HUES64 (cell line): ENCODE measurements around the gene CACNA2D3.

ENCODE experiments used
- H3K27ac ChIP-seq: 2 replicates; pipeline ENCODE4 v1.7.0; 2013; ENCODE audit warnings: low read depth, low read length, inconsistent platforms
- H3K27me3 ChIP-seq: 2 replicates; pipeline ENCODE4 v1.6.1; 2013; ENCODE audit warnings: mild to moderate bottlenecking, low read length; ENCODE audit not compliant: insufficient read depth
- H3K36me3 ChIP-seq: 2 replicates; pipeline ENCODE4 v1.6.1; 2013; ENCODE audit warnings: mild to moderate bottlenecking, low read length; ENCODE audit not compliant: insufficient read depth
- H3K4me1 ChIP-seq: 2 replicates; pipeline ENCODE4 v1.6.1; 2013; ENCODE audit warnings: mild to moderate bottlenecking, low read length, moderate library complexity; ENCODE audit not compliant: insufficient read depth
- H3K4me3 ChIP-seq: 2 replicates; pipeline ENCODE4 v1.5.1; 2013; ENCODE audit warnings: mild to moderate bottlenecking, low read length, moderate library complexity
- H3K9ac ChIP-seq: 2 replicates; pipeline ENCODE4 v1.6.1; 2013; ENCODE audit warnings: mild to moderate bottlenecking, low read depth, low read length
- H3K9me3 ChIP-seq: 2 replicates; pipeline ENCODE4 v1.6.1; 2013; ENCODE audit warnings: low read depth, low read length; ENCODE audit not compliant: insufficient read depth
- WGBS: fragments of 150-250, 120-280 bp; methylation state at CpG from one replicate; pipeline ENCODE4 v1.1.7; 2013; ENCODE audit warnings: missing lambda C conversion rate; 5-methylcytosine and 5-hydroxymethylcytosine counted together

The CACNA2D3 gene

DNA sequence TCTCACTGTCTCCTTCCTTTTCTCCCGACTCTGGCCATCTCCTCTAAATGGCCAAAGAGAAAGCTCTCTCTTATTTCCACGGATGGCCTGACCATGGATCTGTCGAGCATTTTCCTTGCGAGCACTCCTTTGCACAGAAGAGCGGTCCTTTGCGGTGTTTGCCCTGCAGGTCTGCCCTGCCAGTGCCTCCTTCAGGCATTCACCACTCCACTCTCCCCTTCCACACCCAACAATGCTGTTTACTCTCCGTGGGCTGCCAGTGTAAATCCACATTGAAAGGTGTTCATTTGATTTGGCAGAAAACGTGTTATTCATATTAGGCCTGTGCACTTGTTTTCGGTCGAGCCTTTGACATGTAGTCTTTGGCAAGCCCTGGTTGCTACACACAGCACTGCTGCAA, 49.6 kb downstream of the CACNA2D3 start:
- Histone ChIP-seq H3K4me1 (peaks cover 9% of the 10 kb centered on the region), H3K36me3 (no peaks in the 10 kb centered on the region), H3K9ac (no peak overlapping the region), H3K4me3 (no peak overlapping the region), H3K27ac (no peak overlapping the region), H3K9me3 (no peaks in the 10 kb centered on the region), H3K27me3 (no peaks in the 10 kb centered on the region)
- WGBS, result 93% methylated on average over 10 of the region's 10 CpGs

DNA sequence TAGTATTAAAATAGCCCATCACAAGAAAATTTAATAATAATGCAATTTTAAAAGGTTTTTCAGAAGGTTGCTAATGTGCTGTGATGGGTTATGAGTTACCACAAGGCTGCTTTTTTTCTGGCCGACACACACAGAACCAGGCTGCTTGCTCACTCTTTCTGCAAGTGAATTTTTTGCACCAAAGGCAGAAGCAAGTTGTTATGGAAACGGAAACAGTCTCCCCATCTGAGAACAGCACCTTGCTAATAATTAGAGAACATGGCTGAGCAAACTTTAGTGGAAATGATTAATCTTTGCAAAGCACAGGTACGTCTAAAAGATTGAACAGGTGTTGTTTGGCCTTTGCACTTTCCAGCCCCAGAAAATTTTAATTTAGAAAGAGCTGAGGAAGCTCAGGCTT, 51.0 kb downstream of the CACNA2D3 start:
- H3K4me3 ChIP-seq, result no peak overlapping the region
- H3K27ac ChIP-seq, result no peak overlapping the region
- H3K27me3 ChIP-seq, result no peaks in the 10 kb centered on the region
- peaks cover 4% of the 10 kb centered on the region for H3K4me1 ChIP-seq
- H3K36me3 ChIP-seq, result no peaks in the 10 kb centered on the region
- no peaks in the 10 kb centered on the region for H3K9me3 ChIP-seq
- 98% methylated on average over 3 of the region's 3 CpGs for WGBS
- H3K9ac ChIP-seq, result no peak overlapping the region

DNA sequence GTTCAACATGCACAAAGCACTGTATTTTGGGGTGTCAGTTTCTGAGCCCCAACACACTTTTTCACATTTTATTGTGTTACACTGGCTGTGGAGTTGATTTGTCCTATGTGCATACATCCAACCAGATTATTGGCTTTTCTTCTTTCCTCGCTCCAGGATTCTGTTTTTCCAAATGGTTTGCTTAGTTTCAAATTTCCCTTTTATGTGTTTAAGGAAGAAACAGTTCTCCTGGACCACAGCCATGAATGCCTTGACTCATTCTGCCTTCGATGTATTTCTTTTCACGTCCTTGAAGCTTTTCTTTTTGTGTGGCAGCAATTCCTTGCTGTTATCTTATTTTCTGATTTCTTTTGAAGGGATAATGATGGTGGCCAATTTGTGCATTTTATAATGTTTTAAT, 53.8 kb downstream of the CACNA2D3 start:
- Histone ChIP-seq H3K9ac (no peak overlapping the region), H3K27ac (no peak overlapping the region), H3K9me3 (no peaks in the 10 kb centered on the region), H3K36me3 (no peaks in the 10 kb centered on the region), H3K27me3 (no peaks in the 10 kb centered on the region), H3K4me3 (no peak overlapping the region), H3K4me1 (no peaks in the 10 kb centered on the region)
- 93% methylated on average over 3 of the region's 3 CpGs for WGBS

DNA sequence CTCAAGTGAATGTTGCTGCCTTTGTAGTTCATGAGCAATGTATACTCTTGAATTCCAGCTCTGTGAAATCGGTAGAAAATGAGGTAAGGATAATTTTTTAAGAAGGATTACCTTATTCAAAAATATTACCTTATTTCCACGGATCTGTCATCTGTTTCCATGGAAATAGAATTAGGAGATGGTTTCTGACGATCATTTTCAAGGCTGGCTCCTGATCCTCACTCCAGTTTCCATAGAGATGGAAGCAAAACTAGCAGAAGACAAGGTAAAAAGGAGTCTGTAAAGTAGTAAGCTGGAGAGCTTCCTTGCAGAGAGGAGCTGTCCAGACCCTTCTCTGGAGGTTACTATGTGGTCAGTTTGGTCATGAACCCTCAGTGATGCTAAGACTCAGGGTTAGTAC, 55.5 kb downstream of the CACNA2D3 start:
- H3K9me3 ChIP-seq, result no peaks in the 10 kb centered on the region
- no peak overlapping the region for H3K9ac ChIP-seq
- no peak overlapping the region for H3K4me3 ChIP-seq
- H3K27me3 ChIP-seq, result no peaks in the 10 kb centered on the region
- H3K27ac ChIP-seq, result no peak overlapping the region
- H3K4me1 ChIP-seq, result no peaks in the 10 kb centered on the region
- no peaks in the 10 kb centered on the region for H3K36me3 ChIP-seq
- 100% methylated on average over 3 of the region's 3 CpGs for WGBS

GRCh38 chr3:54178376-54178775, 56.0 kb downstream of the CACNA2D3 start:
- WGBS, result 93% methylated on average over 5 of the region's 5 CpGs
- no peaks in the 10 kb centered on the region for H3K9me3 ChIP-seq
- no peaks in the 10 kb centered on the region for H3K27me3 ChIP-seq
- no peak overlapping the region for H3K4me3 ChIP-seq
- no peaks in the 10 kb centered on the region for H3K4me1 ChIP-seq
- no peaks in the 10 kb centered on the region for H3K36me3 ChIP-seq
- H3K27ac ChIP-seq, result no peak overlapping the region
- H3K9ac ChIP-seq, result no peak overlapping the region

GRCh38 chr3:54180921-54181320, 58.6 kb downstream of the CACNA2D3 start:
- no peak overlapping the region for H3K27ac ChIP-seq
- H3K36me3 ChIP-seq, result no peaks in the 10 kb centered on the region
- H3K27me3 ChIP-seq, result no peaks in the 10 kb centered on the region
- H3K9me3 ChIP-seq, result no peaks in the 10 kb centered on the region
- H3K4me3 ChIP-seq, result no peak overlapping the region
- H3K4me1 ChIP-seq, result peaks cover under 1% of the 10 kb centered on the region; the same call in 1 of the 2 replicates
- H3K9ac ChIP-seq, result no peak overlapping the region

DNA sequence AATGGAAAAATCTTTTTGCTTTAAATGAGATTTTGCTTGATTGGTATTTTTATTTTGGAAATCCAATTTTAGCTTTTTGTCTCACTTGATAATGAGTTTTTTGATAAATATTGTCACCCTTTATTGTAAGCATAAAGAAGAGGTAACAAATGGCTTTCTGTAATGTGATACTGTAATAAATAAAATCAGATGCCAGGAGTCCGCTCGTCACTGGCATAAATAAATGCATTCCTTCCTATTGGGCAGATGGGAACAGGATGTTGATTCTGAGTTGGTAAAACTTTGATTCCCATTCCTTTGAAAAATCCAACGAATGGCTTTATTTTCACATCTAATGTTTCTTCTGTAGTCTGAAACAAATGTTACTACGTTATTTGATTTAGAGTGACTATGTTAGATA, 59.9 kb downstream of the CACNA2D3 start:
- H3K4me3 ChIP-seq, result no peak overlapping the region
- 98% methylated on average over 4 of the region's 4 CpGs for WGBS
- H3K27ac ChIP-seq, result no peak overlapping the region
- H3K36me3 ChIP-seq, result no peaks in the 10 kb centered on the region
- no peaks in the 10 kb centered on the region for H3K27me3 ChIP-seq
- no peaks in the 10 kb centered on the region for H3K9me3 ChIP-seq
- peaks cover 3% of the 10 kb centered on the region; the same call in 1 of the 2 replicates for H3K4me1 ChIP-seq
- H3K9ac ChIP-seq, result no peak overlapping the region

DNA sequence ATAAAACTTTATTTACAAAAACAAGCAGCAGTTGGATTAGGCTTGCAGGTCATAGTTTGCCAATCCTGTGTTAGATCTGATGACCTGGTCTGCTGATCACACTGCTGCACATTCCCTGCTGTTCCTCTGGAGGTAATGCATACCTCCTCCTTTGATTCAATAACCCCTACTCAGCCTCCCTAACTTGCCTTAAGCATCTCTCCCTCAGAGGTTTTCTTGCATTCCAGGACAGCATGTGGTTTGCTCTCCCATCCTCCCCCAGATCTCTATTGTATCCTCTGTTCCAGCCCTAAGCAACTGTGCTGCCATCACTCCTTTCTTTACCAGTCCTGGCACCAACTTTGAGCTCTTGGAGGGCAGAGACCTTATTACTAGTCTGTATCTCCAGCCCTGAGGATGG, 63.4 kb downstream of the CACNA2D3 start:
- peaks cover 3% of the 10 kb centered on the region; the same call in 1 of the 2 replicates for H3K4me1 ChIP-seq
- H3K9ac ChIP-seq, result no peak overlapping the region
- no peak overlapping the region for H3K4me3 ChIP-seq
- H3K9me3 ChIP-seq, result no peaks in the 10 kb centered on the region
- H3K36me3 ChIP-seq, result no peaks in the 10 kb centered on the region
- no peaks in the 10 kb centered on the region for H3K27me3 ChIP-seq
- H3K27ac ChIP-seq, result no peak overlapping the region

- no peak overlapping the region for H3K4me3 ChIP-seq
- 66% methylated on average over 6 of the region's 6 CpGs for WGBS
Observed at GRCh38 chr3:54188176-54188791, 65.9 kb downstream of the CACNA2D3 start.

DNA sequence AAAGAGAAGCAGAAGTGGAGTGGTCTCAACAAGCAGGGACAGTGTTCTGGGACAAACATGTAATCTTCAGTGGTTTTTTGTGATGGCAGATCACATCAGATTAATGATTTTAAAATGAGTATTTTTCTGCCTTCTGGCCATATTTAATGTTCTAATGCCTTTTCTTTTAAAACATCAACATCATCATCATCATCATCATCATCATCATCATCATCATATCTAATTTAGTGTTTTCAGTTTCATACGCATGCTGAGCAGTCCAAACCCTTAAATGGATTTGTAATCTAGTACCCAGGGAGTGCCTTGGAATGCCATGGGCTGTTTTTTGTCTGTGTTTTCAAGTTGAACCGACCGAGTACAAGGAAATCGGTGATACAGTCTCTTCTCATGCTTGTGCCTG, 68.9 kb downstream of the CACNA2D3 start:
- Histone ChIP-seq H3K4me3 (no peak overlapping the region), H3K4me1 (peaks cover 11% of the 10 kb centered on the region; the same call in 1 of the 2 replicates), H3K27ac (no peak overlapping the region), H3K9me3 (no peaks in the 10 kb centered on the region), H3K9ac (no peak overlapping the region), H3K27me3 (no peaks in the 10 kb centered on the region), H3K36me3 (no peaks in the 10 kb centered on the region)
- WGBS, result 94% methylated on average over 4 of the region's 4 CpGs

More at GRCh38 chr3:54188176-54188791, 65.9 kb downstream of the CACNA2D3 start:
- no peaks in the 10 kb centered on the region for H3K36me3 ChIP-seq
- H3K27ac ChIP-seq, result no peak overlapping the region
- H3K9ac ChIP-seq, result no peak overlapping the region
- H3K27me3 ChIP-seq, result no peaks in the 10 kb centered on the region
- H3K4me1 ChIP-seq, result peaks cover 10% of the 10 kb centered on the region; the same call in 1 of the 2 replicates
- no peaks in the 10 kb centered on the region for H3K9me3 ChIP-seq

DNA sequence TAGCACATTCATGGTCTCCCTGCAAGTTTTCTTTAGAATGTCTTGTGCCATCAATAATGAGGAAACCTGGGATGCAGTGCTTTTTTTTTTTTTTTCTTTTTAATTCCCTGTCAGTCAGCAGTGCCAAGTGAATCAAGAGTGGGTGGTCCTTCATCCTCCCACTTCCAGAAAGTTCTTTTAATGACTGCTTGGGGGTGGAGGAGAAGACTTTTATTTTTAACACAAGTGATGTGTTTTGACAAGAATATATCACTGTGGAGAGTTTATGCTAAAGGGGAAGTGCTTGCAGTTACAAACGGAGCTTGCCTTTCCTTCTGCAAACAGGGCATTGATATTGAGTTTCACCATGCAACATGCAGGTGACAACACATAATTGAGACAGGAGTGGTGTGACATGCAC, 69.7 kb downstream of the CACNA2D3 start:
- H3K4me3 ChIP-seq, result no peak overlapping the region
- peaks cover 11% of the 10 kb centered on the region; the same call in 1 of the 2 replicates for H3K4me1 ChIP-seq
- H3K27ac ChIP-seq, result no peak overlapping the region
- H3K9me3 ChIP-seq, result no peaks in the 10 kb centered on the region
- 85% methylated on average over 1 of the region's 1 CpG for WGBS
- no peaks in the 10 kb centered on the region for H3K27me3 ChIP-seq
- no peaks in the 10 kb centered on the region for H3K36me3 ChIP-seq
- no peak overlapping the region for H3K9ac ChIP-seq

GRCh38 chr3:54193093-54193492, 70.7 kb downstream of the CACNA2D3 start:
- WGBS, result 92% methylated on average over 1 of the region's 1 CpG
- H3K27me3 ChIP-seq, result no peaks in the 10 kb centered on the region
- H3K4me1 ChIP-seq, result peaks cover 11% of the 10 kb centered on the region; the same call in 1 of the 2 replicates
- no peak overlapping the region for H3K27ac ChIP-seq
- H3K36me3 ChIP-seq, result no peaks in the 10 kb centered on the region
- no peak overlapping the region for H3K9ac ChIP-seq
- H3K4me3 ChIP-seq, result no peak overlapping the region
- H3K9me3 ChIP-seq, result no peaks in the 10 kb centered on the region
